Liver (tissue), 3 donors: ENCODE results near the gene CADM2.

Source experiments
- EGR1 ChIP-seq, 2 donors: IDR thresholded peaks; 2 replicates each; pipeline ENCODE4 v1.6.1; 2016 to 2018; ENCODE audit warnings: antibody characterized with exemption in 2 of 2, low read depth in 2 of 2
- HNF4A ChIP-seq, 2 donors: conservative IDR thresholded peaks; 2 replicates each; pipeline ENCODE4 v1.6.1; 2016; ENCODE audit warnings: antibody characterized with exemption in 2 of 2, mild to moderate bottlenecking in 2 of 2
- HNF4G ChIP-seq: IDR thresholded peaks from 2 replicates; pipeline ENCODE4 v1.6.1; 2016; ENCODE audit warnings: antibody characterized with exemption
- RAD21 ChIP-seq, 2 donors: IDR thresholded peaks; 2 replicates each; pipeline ENCODE4 v1.6.1; 2016; ENCODE audit warnings: antibody characterized with exemption in 2 of 2, mild to moderate bottlenecking in 2 of 2
- TAF1 ChIP-seq: conservative IDR thresholded peaks from 2 replicates; pipeline ENCODE4 v1.6.1; 2016; ENCODE audit warnings: antibody characterized with exemption, mild to moderate bottlenecking
- YY1 ChIP-seq: IDR thresholded peaks from 2 replicates; pipeline ENCODE4 v1.6.1; 2016; ENCODE audit warnings: antibody characterized with exemption, mild to moderate bottlenecking
- TF ChIP-seq, protein P1 (sequence below): fragments of 150-350 bp; IDR thresholded peaks from 2 replicates; pipeline ENCODE4 v1.5.1; 2017; ENCODE audit warnings: improper control_type of control experiment, low read depth, low read length; ENCODE audit not compliant: missing input control
- TF ChIP-seq, protein P2 (sequence below): IDR thresholded peaks from 2 replicates; pipeline ENCODE4 v1.6.1; 2016; ENCODE audit warnings: antibody characterized with exemption, mild to moderate bottlenecking
- TF ChIP-seq, protein P3 (sequence below): IDR thresholded peaks from 2 replicates; pipeline ENCODE4 v1.6.1; 2016; ENCODE audit warnings: antibody characterized with exemption
- TF ChIP-seq, protein P4 (sequence below): IDR thresholded peaks from 2 replicates; pipeline ENCODE4 v1.6.1; 2016; ENCODE audit warnings: antibody characterized with exemption
- TF ChIP-seq, protein P5 (sequence below): IDR thresholded peaks from 2 replicates; pipeline ENCODE4 v1.6.1; 2016; ENCODE audit warnings: antibody characterized with exemption
- donor health status: healthy.
- donor health status: healthy.

DNA sequence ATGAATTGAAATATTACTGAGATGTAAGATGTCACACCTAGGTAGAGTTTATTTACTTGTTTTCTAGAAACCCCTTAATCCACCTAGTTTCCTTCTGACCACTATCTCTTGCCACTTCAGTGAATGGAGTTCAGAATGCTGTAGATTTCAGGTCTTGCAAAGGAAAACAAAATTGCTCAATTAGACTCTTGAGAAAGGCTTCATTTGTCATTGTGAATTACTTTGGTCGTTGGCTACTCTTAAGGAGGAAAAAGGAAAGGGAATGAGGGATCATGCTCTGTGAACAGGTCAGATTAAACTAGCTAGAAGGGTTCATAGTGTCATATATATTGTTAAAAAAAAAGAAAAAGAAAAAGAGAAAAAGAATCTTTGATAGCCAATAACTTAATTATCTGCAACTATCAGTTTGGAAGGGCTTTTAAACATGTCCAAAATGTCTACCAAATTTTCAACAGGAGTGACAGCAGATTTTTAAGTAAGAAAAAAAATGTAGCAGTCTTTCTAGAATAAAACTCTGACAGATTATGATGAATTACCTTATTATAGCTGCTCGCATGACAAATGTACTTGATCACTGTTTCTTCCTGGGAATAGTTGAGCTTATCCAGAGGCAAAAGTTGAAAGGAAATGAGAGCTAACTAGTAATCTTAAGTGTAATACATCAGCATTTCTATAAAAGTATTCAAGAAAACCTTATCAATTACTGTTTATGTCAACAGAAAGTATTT is 543.5 kb downstream of the CADM2 start:
- TF ChIP-seq, protein P1, sequence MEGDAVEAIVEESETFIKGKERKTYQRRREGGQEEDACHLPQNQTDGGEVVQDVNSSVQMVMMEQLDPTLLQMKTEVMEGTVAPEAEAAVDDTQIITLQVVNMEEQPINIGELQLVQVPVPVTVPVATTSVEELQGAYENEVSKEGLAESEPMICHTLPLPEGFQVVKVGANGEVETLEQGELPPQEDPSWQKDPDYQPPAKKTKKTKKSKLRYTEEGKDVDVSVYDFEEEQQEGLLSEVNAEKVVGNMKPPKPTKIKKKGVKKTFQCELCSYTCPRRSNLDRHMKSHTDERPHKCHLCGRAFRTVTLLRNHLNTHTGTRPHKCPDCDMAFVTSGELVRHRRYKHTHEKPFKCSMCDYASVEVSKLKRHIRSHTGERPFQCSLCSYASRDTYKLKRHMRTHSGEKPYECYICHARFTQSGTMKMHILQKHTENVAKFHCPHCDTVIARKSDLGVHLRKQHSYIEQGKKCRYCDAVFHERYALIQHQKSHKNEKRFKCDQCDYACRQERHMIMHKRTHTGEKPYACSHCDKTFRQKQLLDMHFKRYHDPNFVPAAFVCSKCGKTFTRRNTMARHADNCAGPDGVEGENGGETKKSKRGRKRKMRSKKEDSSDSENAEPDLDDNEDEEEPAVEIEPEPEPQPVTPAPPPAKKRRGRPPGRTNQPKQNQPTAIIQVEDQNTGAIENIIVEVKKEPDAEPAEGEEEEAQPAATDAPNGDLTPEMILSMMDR: no peak
- TF ChIP-seq YY1: no peak
- TF ChIP-seq, protein P2, sequence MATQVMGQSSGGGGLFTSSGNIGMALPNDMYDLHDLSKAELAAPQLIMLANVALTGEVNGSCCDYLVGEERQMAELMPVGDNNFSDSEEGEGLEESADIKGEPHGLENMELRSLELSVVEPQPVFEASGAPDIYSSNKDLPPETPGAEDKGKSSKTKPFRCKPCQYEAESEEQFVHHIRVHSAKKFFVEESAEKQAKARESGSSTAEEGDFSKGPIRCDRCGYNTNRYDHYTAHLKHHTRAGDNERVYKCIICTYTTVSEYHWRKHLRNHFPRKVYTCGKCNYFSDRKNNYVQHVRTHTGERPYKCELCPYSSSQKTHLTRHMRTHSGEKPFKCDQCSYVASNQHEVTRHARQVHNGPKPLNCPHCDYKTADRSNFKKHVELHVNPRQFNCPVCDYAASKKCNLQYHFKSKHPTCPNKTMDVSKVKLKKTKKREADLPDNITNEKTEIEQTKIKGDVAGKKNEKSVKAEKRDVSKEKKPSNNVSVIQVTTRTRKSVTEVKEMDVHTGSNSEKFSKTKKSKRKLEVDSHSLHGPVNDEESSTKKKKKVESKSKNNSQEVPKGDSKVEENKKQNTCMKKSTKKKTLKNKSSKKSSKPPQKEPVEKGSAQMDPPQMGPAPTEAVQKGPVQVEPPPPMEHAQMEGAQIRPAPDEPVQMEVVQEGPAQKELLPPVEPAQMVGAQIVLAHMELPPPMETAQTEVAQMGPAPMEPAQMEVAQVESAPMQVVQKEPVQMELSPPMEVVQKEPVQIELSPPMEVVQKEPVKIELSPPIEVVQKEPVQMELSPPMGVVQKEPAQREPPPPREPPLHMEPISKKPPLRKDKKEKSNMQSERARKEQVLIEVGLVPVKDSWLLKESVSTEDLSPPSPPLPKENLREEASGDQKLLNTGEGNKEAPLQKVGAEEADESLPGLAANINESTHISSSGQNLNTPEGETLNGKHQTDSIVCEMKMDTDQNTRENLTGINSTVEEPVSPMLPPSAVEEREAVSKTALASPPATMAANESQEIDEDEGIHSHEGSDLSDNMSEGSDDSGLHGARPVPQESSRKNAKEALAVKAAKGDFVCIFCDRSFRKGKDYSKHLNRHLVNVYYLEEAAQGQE: no peak
- TF ChIP-seq, protein P3, sequence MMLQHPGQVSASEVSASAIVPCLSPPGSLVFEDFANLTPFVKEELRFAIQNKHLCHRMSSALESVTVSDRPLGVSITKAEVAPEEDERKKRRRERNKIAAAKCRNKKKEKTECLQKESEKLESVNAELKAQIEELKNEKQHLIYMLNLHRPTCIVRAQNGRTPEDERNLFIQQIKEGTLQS: no peak
- TF ChIP-seq HNF4G: no peak
- no peak for TF ChIP-seq EGR1 (IDR thresholded peaks at IDR 0.05; ENCODE audit: low read depth in 2 of 2)
- TF ChIP-seq TAF1: no peak
- TF ChIP-seq, protein P4, sequence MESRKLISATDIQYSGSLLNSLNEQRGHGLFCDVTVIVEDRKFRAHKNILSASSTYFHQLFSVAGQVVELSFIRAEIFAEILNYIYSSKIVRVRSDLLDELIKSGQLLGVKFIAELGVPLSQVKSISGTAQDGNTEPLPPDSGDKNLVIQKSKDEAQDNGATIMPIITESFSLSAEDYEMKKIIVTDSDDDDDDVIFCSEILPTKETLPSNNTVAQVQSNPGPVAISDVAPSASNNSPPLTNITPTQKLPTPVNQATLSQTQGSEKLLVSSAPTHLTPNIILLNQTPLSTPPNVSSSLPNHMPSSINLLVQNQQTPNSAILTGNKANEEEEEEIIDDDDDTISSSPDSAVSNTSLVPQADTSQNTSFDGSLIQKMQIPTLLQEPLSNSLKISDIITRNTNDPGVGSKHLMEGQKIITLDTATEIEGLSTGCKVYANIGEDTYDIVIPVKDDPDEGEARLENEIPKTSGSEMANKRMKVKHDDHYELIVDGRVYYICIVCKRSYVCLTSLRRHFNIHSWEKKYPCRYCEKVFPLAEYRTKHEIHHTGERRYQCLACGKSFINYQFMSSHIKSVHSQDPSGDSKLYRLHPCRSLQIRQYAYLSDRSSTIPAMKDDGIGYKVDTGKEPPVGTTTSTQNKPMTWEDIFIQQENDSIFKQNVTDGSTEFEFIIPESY: no peak
- TF ChIP-seq HNF4A (conservative IDR thresholded peaks at IDR 0.05): no peak
- TF ChIP-seq, protein P5, sequence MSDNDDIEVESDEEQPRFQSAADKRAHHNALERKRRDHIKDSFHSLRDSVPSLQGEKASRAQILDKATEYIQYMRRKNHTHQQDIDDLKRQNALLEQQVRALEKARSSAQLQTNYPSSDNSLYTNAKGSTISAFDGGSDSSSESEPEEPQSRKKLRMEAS: no peak
- TF ChIP-seq RAD21 (IDR thresholded peaks at IDR 0.05): no peak
